ENCODE measurements around the gene KCNQ1OT1. TPM values are rescaled to one million over a fixed set of nuclear protein-coding genes. Genes with fewer than 3 reads are reported as not detected.

Gene KCNQ1OT1
- total RNA-seq, 1 experiment from 2014 or later = 2.4 TPM

DNA sequence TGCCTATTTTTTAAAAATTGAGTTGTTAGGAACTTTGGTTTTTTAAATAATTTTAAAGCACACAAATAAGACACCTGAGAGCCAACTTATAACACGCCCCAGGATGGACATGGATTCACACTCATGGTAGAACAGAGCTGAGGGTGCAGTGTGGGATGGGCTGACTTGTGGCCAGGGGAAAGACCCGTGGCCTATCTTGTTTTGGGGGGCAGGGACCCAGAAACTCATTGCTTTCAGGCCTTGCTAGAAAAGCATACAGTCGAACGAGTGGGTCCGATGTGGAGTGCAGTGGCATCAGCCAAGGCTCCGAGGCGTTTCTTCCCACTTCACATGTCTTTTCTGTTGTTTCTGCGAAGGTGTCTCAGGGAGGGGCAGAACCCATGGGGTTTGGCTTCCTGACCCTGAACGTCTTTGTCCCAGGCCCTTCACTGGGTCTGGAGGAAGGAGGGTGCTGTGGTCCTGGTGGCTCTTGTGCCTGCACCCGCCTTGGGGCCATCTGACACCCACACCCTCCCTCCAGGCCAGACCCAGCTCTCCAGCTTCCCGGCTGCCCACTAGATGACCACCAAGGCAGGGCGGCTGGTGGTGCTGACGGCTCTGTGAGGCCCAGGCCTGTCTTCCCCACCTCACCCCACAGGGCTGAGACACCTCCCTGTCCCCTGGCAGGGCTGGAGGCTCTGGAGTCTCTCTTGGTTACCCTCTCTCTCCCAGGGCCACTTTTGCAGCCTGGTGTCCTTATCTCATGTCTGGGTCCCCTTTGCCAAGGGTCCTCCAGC is 134.2 kb downstream of the KCNQ1OT1 start (continued):
- TF ChIP-seq, protein P1, sequence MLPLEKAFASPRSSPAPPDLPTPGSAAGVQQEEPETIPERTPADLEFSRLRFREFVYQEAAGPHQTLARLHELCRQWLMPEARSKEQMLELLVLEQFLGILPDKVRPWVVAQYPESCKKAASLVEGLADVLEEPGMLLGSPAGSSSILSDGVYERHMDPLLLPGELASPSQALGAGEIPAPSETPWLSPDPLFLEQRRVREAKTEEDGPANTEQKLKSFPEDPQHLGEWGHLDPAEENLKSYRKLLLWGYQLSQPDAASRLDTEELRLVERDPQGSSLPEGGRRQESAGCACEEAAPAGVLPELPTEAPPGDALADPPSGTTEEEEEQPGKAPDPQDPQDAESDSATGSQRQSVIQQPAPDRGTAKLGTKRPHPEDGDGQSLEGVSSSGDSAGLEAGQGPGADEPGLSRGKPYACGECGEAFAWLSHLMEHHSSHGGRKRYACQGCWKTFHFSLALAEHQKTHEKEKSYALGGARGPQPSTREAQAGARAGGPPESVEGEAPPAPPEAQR (CRISPR knock-in tag; IDR thresholded peaks at IDR 0.05) = no peak
- TF ChIP-seq, protein P2, sequence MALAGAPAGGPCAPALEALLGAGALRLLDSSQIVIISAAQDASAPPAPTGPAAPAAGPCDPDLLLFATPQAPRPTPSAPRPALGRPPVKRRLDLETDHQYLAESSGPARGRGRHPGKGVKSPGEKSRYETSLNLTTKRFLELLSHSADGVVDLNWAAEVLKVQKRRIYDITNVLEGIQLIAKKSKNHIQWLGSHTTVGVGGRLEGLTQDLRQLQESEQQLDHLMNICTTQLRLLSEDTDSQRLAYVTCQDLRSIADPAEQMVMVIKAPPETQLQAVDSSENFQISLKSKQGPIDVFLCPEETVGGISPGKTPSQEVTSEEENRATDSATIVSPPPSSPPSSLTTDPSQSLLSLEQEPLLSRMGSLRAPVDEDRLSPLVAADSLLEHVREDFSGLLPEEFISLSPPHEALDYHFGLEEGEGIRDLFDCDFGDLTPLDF (CRISPR knock-in tag; IDR thresholded peaks at IDR 0.05) = no peak
- TF ChIP-seq JUN (CRISPR knock-in tag; IDR thresholded peaks at IDR 0.05) (no peak), FOXJ3 (CRISPR knock-in tag; IDR thresholded peaks at IDR 0.05; ENCODE audit: borderline replicate concordance) (no peak)

DNA sequence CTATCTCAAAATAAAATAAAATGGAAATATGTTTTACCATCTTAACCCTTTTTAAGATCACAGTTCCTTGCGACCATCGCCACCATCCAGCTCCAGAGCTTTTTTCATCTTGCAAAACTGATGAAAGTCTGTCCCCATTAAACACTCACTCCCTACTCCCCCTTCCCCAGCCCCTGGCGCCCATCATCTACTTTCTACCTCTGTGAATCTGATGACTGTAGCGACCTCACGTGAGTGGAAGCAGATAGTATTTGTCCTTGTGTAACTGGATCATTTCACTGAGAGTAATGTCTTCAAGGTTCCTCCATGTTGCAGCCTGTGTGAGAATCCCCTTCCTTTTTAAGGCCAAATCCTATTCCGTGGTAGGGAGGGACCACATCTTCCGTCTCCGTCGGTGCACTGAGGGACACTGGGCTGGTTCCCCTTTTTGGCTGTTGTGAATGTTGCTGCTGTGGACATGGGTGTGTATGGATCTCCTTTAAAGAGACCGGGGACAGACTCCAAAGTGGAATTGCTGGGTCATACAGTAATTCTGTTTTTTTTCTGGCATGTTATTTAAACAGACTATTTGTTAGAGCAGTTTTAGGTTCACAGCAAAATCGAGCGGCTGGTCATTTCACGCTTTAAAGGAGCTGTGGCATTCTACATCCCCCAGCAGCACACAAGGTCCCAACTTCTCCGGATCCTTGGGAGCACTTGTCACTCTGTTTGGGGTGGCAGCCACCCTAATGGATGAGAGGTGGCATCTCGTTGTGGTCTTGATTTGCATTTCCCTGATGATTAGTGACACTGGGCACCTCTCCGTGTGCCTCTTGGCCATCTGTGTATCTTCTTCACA is 135.0 kb downstream of the KCNQ1OT1 start:
- Mint-ChIP-seq H3K36me3 (no peaks in the 10 kb centered on the region), H3K9me3 (no peaks in the 10 kb centered on the region), H3K4me3 (no peak overlapping the region), H3K4me1 (no peaks in the 10 kb centered on the region), H3K27me3 (ENCODE audit: low read depth) (peaks cover 76% of the 10 kb centered on the region), H3K27ac (no peak overlapping the region)
- DNase-seq (ENCODE audit: low spot score) = no peak
- CTCF ChIA-PET = no interaction called here
- ATAC-seq = no peak
- TF ChIP-seq, protein P3, sequence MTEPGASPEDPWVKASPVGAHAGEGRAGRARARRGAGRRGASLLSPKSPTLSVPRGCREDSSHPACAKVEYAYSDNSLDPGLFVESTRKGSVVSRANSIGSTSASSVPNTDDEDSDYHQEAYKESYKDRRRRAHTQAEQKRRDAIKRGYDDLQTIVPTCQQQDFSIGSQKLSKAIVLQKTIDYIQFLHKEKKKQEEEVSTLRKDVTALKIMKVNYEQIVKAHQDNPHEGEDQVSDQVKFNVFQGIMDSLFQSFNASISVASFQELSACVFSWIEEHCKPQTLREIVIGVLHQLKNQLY (CRISPR knock-in tag; IDR thresholded peaks at IDR 0.05) = no peak
- TF ChIP-seq ZNF263 (CRISPR knock-in tag; IDR thresholded peaks at IDR 0.05; ENCODE audit: low read depth) (no peak), JUN (CRISPR knock-in tag; IDR thresholded peaks at IDR 0.05) (no peak), OVOL2 (CRISPR knock-in tag; IDR thresholded peaks at IDR 0.05; ENCODE audit: borderline replicate concordance) (no peak), SMAD3 (CRISPR knock-in tag; IDR thresholded peaks at IDR 0.05; ENCODE audit: borderline replicate concordance) (no peak)
- TF ChIP-seq, protein P4, sequence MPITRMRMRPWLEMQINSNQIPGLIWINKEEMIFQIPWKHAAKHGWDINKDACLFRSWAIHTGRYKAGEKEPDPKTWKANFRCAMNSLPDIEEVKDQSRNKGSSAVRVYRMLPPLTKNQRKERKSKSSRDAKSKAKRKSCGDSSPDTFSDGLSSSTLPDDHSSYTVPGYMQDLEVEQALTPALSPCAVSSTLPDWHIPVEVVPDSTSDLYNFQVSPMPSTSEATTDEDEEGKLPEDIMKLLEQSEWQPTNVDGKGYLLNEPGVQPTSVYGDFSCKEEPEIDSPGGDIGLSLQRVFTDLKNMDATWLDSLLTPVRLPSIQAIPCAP (CRISPR knock-in tag; IDR thresholded peaks at IDR 0.05) = no peak
- TF ChIP-seq, protein P1 (CRISPR knock-in tag; IDR thresholded peaks at IDR 0.05) = no peak
- TF ChIP-seq, protein P5, sequence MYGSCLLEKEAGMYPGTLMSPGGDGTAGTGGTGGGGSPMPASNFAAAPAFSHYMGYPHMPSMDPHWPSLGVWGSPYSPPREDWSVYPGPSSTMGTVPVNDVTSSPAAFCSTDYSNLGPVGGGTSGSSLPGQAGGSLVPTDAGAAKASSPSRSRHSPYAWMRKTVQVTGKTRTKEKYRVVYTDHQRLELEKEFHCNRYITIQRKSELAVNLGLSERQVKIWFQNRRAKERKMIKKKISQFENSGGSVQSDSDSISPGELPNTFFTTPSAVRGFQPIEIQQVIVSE (CRISPR knock-in tag; IDR thresholded peaks at IDR 0.05; ENCODE audit: borderline replicate concordance) = no peak
- POLR2A ChIA-PET = no interaction called here

DNA sequence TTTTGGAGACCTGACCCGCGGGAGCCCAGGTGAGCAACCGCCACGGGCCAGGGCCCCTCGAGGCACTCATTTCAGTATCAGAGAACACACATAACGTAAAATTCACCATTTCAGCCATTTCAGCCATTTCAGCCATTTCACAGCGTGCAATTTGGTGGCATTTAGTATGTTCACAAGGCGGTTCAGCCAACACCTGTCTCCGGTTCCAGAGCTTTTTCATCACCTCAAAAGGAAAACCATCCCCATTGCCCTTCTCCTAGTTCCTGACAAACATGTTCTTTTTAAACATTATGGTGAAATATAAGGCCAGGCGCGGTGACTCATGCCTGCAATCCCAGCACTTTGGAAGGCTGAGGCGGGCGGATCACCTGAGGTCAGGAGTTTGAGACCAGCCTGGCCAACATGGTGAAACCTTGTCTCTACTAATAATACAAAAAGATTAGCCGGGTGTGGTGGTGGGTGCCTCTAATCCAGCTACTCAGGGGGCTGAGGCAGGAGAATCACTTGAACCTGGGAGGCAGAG is 135.7 kb downstream of the KCNQ1OT1 start:
- Mint-ChIP-seq H3K27me3 (ENCODE audit: low read depth) (peaks cover 79% of the 10 kb centered on the region), H3K4me1 (no peaks in the 10 kb centered on the region), H3K36me3 (no peaks in the 10 kb centered on the region), H3K9me3 (no peaks in the 10 kb centered on the region), H3K4me3 (no peak overlapping the region), H3K27ac (no peak overlapping the region)
- no peak for DNase-seq (ENCODE audit: low spot score)
- ChIA-PET CTCF (no interaction called here), POLR2A (no interaction called here)
- ATAC-seq = no peak
- TF ChIP-seq ZNF219 (CRISPR knock-in tag; IDR thresholded peaks at IDR 0.05; ENCODE audit: borderline replicate concordance) = no peak
- TF ChIP-seq, protein P4 (CRISPR knock-in tag; IDR thresholded peaks at IDR 0.05) = no peak
- TF ChIP-seq, protein P6, sequence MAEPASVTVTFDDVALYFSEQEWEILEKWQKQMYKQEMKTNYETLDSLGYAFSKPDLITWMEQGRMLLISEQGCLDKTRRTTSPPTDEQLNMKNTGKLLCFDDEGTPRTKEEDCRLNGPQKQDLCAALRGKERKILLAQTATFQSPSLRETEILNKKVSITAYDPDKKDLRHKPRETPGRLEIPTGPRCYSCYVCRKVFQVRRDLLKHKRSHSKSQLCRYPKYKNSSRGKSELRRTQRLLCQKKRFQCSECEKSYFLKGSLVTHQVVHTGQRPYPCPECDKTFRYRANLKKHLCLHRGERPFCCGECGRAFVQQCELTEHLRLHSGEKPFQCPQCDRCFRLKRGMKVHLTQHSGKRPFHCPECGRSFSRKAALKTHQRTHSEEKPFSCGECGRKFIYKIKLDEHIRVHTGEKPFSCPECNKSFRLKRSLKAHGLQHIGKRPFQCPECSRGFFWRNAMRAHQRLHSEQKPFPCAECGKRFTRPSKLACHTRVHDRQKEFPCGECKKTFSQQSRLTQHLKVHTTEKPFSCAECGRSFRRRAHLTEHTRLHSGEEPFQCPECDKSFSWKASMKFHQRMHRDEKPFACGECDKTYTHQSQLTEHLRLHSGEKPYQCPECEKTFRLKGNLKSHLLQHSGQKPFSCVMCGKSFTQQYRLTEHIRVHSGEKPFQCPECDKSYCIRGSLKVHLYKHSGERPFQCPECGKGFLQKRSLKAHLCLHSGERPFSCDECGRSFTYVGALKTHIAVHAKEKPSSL (CRISPR knock-in tag; conservative IDR thresholded peaks at IDR 0.05) = no peak
- TF ChIP-seq, protein P7, sequence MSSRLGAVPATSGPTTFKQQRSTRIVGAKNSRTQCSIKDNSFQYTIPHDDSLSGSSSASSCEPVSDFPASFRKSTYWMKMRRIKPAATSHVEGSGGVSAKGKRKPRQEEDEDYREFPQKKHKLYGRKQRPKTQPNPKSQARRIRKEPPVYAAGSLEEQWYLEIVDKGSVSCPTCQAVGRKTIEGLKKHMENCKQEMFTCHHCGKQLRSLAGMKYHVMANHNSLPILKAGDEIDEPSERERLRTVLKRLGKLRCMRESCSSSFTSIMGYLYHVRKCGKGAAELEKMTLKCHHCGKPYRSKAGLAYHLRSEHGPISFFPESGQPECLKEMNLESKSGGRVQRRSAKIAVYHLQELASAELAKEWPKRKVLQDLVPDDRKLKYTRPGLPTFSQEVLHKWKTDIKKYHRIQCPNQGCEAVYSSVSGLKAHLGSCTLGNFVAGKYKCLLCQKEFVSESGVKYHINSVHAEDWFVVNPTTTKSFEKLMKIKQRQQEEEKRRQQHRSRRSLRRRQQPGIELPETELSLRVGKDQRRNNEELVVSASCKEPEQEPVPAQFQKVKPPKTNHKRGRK (CRISPR knock-in tag; IDR thresholded peaks at IDR 0.05; ENCODE audit: borderline replicate concordance) = no peak
